Measurements from ENCODE around the gene GDPD5. TPM values are rescaled to one million over a fixed set of nuclear protein-coding genes. Genes with fewer than 3 reads are reported as not detected.
A peak's percentile ranks its signal among the peaks of the same experiment; 100 is the strongest.

Gene GDPD5
- total and polyA plus RNA-seq, 9 of the 15 experiments (the other 6 are each of a cell fraction or from before 2014, with no cell fraction given): 0.32 to 27.3 (median 8.0) TPM

DNA sequence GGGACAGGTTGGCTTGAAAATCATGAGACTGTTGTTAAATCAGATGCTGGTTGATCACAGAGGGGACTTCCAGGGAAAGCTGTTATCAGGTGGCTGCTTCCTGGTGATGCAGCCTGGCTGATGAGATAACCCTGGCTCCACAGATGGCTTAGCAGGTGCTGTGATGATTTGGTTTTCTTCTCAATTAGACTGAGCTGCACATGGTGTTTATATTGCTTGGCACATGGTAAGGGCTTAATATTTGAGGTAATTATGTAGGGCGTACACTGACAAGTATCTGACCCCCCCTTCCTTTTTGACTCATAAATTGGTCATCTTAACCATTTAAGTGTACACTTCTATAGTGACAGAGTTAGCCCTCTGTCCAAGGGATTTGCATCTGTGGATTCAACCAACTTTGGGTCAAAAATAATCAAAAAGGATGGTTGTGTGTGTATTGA lies 119.4 kb downstream of the GDPD5 start (continued):
- TF ChIP-seq, protein P1, sequence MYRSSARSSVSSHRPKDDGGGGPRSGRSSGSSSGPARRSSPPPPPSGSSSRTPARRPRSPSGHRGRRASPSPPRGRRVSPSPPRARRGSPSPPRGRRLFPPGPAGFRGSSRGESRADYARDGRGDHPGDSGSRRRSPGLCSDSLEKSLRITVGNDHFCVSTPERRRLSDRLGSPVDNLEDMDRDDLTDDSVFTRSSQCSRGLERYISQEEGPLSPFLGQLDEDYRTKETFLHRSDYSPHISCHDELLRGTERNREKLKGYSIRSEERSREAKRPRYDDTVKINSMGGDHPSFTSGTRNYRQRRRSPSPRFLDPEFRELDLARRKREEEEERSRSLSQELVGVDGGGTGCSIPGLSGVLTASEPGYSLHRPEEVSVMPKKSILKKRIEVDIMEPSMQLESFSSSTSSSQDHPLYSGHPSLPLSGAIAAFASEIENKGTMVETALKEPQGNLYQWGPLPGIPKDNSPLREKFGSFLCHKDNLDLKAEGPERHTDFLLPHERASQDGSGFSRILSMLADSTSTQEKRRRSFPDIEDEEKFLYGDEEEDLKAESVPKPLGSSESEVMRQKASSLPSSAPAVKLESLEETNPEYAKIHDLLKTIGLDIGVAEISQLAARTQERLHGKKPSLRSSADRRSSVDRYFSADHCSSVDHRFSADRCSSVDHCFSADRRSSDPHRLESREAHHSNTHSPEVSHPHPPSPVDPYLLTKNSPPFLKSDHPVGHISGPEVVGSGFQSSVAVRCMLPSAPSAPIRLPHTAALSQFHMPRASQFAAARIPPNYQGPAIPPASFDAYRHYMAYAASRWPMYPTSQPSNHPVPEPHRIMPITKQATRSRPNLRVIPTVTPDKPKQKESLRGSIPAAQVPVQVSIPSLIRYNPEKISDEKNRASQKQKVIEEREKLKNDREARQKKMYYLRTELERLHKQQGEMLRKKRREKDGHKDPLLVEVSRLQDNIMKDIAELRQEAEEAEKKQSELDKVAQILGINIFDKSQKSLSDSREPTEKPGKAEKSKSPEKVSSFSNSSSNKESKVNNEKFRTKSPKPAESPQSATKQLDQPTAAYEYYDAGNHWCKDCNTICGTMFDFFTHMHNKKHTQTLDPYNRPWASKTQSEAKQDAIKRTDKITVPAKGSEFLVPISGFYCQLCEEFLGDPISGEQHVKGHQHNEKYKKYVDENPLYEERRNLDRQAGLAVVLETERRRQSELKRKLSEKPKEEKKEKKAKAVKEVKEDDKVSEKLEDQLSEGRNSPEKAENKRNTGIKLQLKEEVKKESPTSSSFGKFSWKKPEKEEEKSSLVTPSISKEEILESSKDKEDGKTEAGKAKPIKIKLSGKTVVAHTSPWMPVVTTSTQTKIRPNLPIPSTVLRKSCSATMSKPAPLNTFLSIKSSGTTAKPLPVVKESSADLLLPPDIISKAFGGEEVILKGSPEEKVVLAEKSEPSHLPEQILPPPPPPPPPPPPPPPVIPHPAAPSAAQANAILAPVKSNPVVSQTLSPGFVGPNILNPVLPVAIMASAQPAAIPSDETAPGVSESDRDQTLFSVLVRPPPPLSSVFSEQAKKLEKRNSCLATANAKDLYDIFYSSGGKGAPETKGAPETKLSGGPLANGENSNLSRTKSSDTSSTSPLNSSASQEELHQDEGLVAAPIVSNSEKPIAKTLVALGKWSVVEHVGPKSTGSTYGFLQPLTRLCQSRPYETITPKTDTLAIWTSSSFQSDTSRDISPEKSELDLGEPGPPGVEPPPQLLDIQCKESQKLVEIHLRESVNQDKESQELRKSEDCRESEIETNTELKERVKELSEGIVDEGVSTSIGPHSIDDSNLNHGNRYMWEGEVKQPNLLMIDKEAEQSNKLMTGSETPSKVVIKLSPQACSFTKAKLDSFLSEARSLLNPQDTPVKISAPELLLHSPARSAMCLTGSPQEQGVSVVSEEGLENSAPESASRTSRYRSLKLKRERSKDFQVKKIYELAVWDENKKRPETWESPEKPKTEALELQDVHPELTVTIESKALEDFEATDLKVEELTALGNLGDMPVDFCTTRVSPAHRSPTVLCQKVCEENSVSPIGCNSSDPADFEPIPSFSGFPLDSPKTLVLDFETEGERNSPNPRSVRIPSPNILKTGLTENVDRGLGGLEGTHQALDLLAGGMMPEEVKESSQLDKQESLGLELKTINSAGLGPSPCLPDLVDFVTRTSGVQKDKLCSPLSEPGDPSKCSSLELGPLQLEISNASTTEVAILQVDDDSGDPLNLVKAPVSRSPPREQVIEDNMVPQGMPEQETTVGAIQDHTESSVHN (IDR thresholded peaks at IDR 0.05; ENCODE audit: borderline replicate concordance in 1 of 2, low read depth in 1 of 2): no peak
- TF ChIP-seq CREM (IDR thresholded peaks at IDR 0.05; ENCODE audit: low read depth) (peak; percentile 47), HDAC2 (IDR thresholded peaks at IDR 0.05) (peak; percentile 80), TCF3 (CRISPR knock-in tag; IDR thresholded peaks at IDR 0.05) (peak; percentile 95), JUND (IDR thresholded peaks at IDR 0.05; ENCODE audit: borderline replicate concordance, low read depth, low read length) (peak; percentile 74; the same call in 1 of the 2 replicates), JUND (tag; IDR thresholded peaks at IDR 0.05; ENCODE audit: borderline replicate concordance, low read depth, low read length) (peak; percentile 36; the same call in 1 of the 3 replicates), U2AF2 (optimal IDR thresholded peaks at IDR 0.05; ENCODE audit: low read depth, low read length) (no peak), SMARCC2 (IDR thresholded peaks at IDR 0.05; ENCODE audit: low read depth) (peak; percentile 59; the same call in 1 of the 2 replicates), CBX3 (IDR thresholded peaks at IDR 0.05; ENCODE audit: borderline replicate concordance in 1 of 2, low read length in 2 of 2) (0 out of 3 replicates have a peak, but pooled peaks of 1 of the 2 experiments have one; percentile 60), JUN (IDR thresholded peaks at IDR 0.05; ENCODE audit: borderline replicate concordance, low read depth, low read length) (0 out of 2 replicates have a peak, but pooled peaks have one; percentile 45), JUN (CRISPR knock-in tag; IDR thresholded peaks at IDR 0.05; ENCODE audit: borderline replicate concordance) (no peak), TOE1 (IDR thresholded peaks at IDR 0.05; ENCODE audit: borderline replicate concordance) (peak; percentile 24; the same call in 1 of the 2 replicates), TOE1 (CRISPR knock-in tag; IDR thresholded peaks at IDR 0.05; ENCODE audit: borderline replicate concordance, low read depth) (no peak), DPF2 (IDR thresholded peaks at IDR 0.05) (peak; percentile 92), ZNF146 (CRISPR knock-in tag; IDR thresholded peaks at IDR 0.05; ENCODE audit: unreplicated experiment) (no peak), RCOR1 (IDR thresholded peaks at IDR 0.05; ENCODE audit: borderline replicate concordance in 1 of 2, low read depth in 2 of 2, low read length in 2 of 2) (peak; percentile 89 to 99)
- TF ChIP-seq, protein P2, sequence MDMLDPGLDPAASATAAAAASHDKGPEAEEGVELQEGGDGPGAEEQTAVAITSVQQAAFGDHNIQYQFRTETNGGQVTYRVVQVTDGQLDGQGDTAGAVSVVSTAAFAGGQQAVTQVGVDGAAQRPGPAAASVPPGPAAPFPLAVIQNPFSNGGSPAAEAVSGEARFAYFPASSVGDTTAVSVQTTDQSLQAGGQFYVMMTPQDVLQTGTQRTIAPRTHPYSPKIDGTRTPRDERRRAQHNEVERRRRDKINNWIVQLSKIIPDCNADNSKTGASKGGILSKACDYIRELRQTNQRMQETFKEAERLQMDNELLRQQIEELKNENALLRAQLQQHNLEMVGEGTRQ (CRISPR knock-in tag; IDR thresholded peaks at IDR 0.05): no peak
- TF ChIP-seq, protein P3, sequence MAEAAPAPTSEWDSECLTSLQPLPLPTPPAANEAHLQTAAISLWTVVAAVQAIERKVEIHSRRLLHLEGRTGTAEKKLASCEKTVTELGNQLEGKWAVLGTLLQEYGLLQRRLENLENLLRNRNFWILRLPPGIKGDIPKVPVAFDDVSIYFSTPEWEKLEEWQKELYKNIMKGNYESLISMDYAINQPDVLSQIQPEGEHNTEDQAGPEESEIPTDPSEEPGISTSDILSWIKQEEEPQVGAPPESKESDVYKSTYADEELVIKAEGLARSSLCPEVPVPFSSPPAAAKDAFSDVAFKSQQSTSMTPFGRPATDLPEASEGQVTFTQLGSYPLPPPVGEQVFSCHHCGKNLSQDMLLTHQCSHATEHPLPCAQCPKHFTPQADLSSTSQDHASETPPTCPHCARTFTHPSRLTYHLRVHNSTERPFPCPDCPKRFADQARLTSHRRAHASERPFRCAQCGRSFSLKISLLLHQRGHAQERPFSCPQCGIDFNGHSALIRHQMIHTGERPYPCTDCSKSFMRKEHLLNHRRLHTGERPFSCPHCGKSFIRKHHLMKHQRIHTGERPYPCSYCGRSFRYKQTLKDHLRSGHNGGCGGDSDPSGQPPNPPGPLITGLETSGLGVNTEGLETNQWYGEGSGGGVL (CRISPR knock-in tag; IDR thresholded peaks at IDR 0.05): no peak
